HepG2 (cell line): ENCODE data around the gene CAMTA2. TPM values are rescaled to one million over a fixed set of nuclear protein-coding genes. Genes with fewer than 3 reads are reported as not detected.
A peak's percentile ranks its signal among the peaks of the same experiment; 100 is the strongest.

Experiments used
- ARNT ChIP-seq: fragments of 450-650 bp; IDR thresholded peaks from 2 replicates; pipeline ENCODE4 v1.6.1; 2017
- FOXO1 ChIP-seq: sonication (generic); formaldehyde crosslinking; IDR thresholded peaks from 2 replicates; pipeline ENCODE4 v1.4.0; 2020; ENCODE audit warnings: missing genetic modification reagents
- HNF4G ChIP-seq, 2 experiments: sonication (generic) in 1 of 2; formaldehyde crosslinking in 1 of 2; IDR thresholded peaks; 2 replicates each; pipeline versions ENCODE4 v1.4.0 to v1.6.1; 2011 to 2020; ENCODE audit warnings: borderline replicate concordance in 2 of 2, low read depth in 2 of 2, mild to moderate bottlenecking in 2 of 2, low read length in 1 of 2, missing genetic modification reagents in 1 of 2, moderate library complexity in 1 of 2
- JUND ChIP-seq: sonication (generic); formaldehyde crosslinking; IDR thresholded peaks from 2 replicates; pipeline ENCODE4 v1.8.0; 2022; ENCODE audit warnings: mild to moderate bottlenecking, missing genetic modification reagents
- KLF16 ChIP-seq, 2 experiments: sonication (generic) in 1 of 2; formaldehyde crosslinking in 1 of 2; IDR thresholded peaks; 2 replicates each; pipeline versions ENCODE4 v1.6.1 to v1.8.0; 2016 to 2023; ENCODE audit warnings: missing genetic modification reagents in 2 of 2, missing compliant biosample characterization in 1 of 2
- SMC3 ChIP-seq: IDR thresholded peaks from 2 replicates; pipeline ENCODE4 v1.6.1; 2011; ENCODE audit warnings: low read length, improper control_type of control experiment
- SNAPC2 ChIP-seq: sonication (generic); formaldehyde crosslinking; IDR thresholded peaks from 2 replicates; pipeline ENCODE4 v1.8.1; 2022; ENCODE audit warnings: mild to moderate bottlenecking, missing genetic modification reagents
- TBX3 ChIP-seq: fragments of 450-650 bp; IDR thresholded peaks from 2 replicates; pipeline ENCODE4 v1.6.1; 2017; ENCODE audit warnings: antibody characterized with exemption, mild to moderate bottlenecking, inconsistent platforms, borderline replicate concordance
- THAP11 ChIP-seq: IDR thresholded peaks from 2 replicates; pipeline ENCODE4 v1.6.1; 2016; ENCODE audit warnings: missing biosample characterization, missing genetic modification reagents
- ZFP36 ChIP-seq: fragments of 150-350 bp; IDR thresholded peaks from 2 replicates; pipeline ENCODE4 v1.6.1; 2018; ENCODE audit warnings: borderline replicate concordance, low read length, low read depth; ENCODE audit not compliant: partially characterized antibody
- ZKSCAN8 ChIP-seq: IDR thresholded peaks from 2 replicates; pipeline ENCODE4 v1.6.1; 2016; ENCODE audit warnings: borderline replicate concordance, missing genetic modification reagents, missing compliant biosample characterization
- ZNF207 ChIP-seq: fragments of 450-650 bp; IDR thresholded peaks from 2 replicates; pipeline ENCODE4 v1.6.1; 2016; ENCODE audit warnings: antibody characterized with exemption, borderline replicate concordance
- ZNF460 ChIP-seq: sonication (generic); formaldehyde crosslinking; IDR thresholded peaks from 2 replicates; pipeline ENCODE4 v1.5.1; 2020; ENCODE audit warnings: missing genetic modification reagents, mild to moderate bottlenecking, borderline replicate concordance
- ZNF556 ChIP-seq: sonication (generic); formaldehyde crosslinking; IDR thresholded peaks from 2 replicates; pipeline ENCODE4 v1.4.0; 2020; ENCODE audit warnings: mild to moderate bottlenecking, missing genetic modification reagents, borderline replicate concordance
- ZNF768 ChIP-seq: sonication (generic); formaldehyde crosslinking; IDR thresholded peaks from 2 replicates; pipeline ENCODE4 v1.4.0; 2020; ENCODE audit warnings: missing genetic modification reagents
- ZNF772 ChIP-seq: sonication (generic); formaldehyde crosslinking; IDR thresholded peaks from 2 replicates; pipeline ENCODE4 v1.5.0; 2020; ENCODE audit warnings: mild to moderate bottlenecking, missing genetic modification reagents
- ZNF781 ChIP-seq: sonication (generic); formaldehyde crosslinking; IDR thresholded peaks from 2 replicates; pipeline ENCODE4 v1.5.1; 2020; ENCODE audit warnings: borderline replicate concordance, mild to moderate bottlenecking, missing genetic modification reagents; ENCODE audit errors: not compliant biosample characterization
- ZNF841 ChIP-seq: sonication (generic); formaldehyde crosslinking; IDR thresholded peaks from 2 replicates; pipeline ENCODE4 v1.8.1; 2023; ENCODE audit warnings: missing genetic modification reagents, borderline replicate concordance
- ZNF879 ChIP-seq: sonication (generic); formaldehyde crosslinking; IDR thresholded peaks from 2 replicates; pipeline ENCODE4 v1.8.1; 2023; ENCODE audit warnings: missing genetic modification reagents
- polyA plus RNA-seq, 8 experiments: library from polyadenylated mRNA; depleted of rRNA in 3 of 8; stranded (reverse) in 7 of 8; unstranded in 1 of 8; fragments of >200 nt; fragmentation: Illumina TruSeq in 4 of 8; extraction: Trizol in 4 of 8; gene quantifications; 2 replicates each; pipeline versions ENCODE4 v1.2.1 to v1.2.3, GENCODE V29; 2011 to 2016; ENCODE audit warnings: low read depth in 4 of 8, missing spikeins in 1 of 8, mixed read lengths in 1 of 8; ENCODE audit not compliant: insufficient read depth in 1 of 8
- total RNA-seq, 5 experiments: library from RNA; depleted of rRNA; stranded (reverse); fragments of >200 nt; fragmentation: Illumina TruSeq; extraction: Trizol; gene quantifications; 2 replicates each; pipeline ENCODE4 v1.2.3, GENCODE V29; 2016; ENCODE audit warnings: low read depth in 1 of 5
- TF ChIP-seq, protein P1 (sequence below), 2 experiments: fragments of 450-650 bp in 1 of 2; sonication (generic) in 1 of 2; formaldehyde crosslinking; IDR thresholded peaks; 2 replicates each; pipeline versions ENCODE4 v1.5.0 to v1.8.0; 2020 to 2022; ENCODE audit warnings: mild to moderate bottlenecking in 1 of 2, missing genetic modification reagents in 1 of 2
- TF ChIP-seq, protein P2 (sequence below): sonication (generic); formaldehyde crosslinking; IDR thresholded peaks from 2 replicates; pipeline ENCODE4 v1.4.0; 2020; ENCODE audit warnings: missing genetic modification reagents, borderline replicate concordance
- TF ChIP-seq, protein P3 (sequence below): sonication (generic); formaldehyde crosslinking; IDR thresholded peaks from 2 replicates; pipeline ENCODE4 v1.4.0; 2020; ENCODE audit warnings: missing genetic modification reagents, borderline replicate concordance

Gene CAMTA2
- total and polyA plus RNA-seq, 2 of the 13 experiments (the other 11 are each of a cell fraction or from before 2014, with no cell fraction given): 4.1 to 7.1 TPM

DNA sequence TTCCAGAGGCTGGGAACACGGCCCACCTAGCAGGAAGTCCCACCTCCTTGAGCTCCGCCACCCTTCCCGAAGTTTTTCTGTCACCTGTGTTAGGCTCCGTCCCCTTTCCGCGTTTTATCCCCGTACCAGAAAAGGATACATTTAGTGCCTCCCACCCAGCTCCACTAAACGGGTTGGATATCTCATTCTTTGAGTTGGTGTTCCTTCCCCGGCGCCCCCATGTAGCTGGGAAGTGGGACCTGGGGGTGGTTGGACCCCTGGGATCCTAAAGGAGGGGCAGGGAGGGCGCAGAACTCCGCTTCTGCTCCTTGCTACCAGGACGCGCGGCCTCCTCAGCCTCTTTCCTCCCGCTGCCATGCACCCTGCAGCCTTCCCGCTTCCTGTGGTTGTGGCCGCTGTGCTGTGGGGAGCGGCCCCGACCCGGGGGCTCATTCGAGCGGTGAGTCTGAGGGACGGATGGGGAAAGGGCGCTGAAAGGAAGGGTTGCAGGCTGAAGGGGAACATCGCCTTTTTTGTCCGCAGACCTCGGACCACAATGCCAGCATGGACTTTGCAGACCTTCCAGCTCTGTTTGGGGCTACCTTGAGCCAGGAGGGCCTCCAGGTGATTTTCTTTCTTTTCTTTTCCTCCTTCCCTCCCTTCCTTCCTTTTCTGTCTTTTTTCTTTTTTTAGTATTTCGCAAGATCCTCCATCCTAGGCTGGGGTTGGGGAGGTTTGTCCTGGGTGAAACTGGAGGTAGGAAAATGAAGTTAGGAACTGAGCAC lies 46.7 kb downstream of the CAMTA2 start (continued):
- TF ChIP-seq, protein P1, sequence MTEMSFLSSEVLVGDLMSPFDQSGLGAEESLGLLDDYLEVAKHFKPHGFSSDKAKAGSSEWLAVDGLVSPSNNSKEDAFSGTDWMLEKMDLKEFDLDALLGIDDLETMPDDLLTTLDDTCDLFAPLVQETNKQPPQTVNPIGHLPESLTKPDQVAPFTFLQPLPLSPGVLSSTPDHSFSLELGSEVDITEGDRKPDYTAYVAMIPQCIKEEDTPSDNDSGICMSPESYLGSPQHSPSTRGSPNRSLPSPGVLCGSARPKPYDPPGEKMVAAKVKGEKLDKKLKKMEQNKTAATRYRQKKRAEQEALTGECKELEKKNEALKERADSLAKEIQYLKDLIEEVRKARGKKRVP (CRISPR knock-in tag; IDR thresholded peaks at IDR 0.05): no peak
- TF ChIP-seq, protein P2, sequence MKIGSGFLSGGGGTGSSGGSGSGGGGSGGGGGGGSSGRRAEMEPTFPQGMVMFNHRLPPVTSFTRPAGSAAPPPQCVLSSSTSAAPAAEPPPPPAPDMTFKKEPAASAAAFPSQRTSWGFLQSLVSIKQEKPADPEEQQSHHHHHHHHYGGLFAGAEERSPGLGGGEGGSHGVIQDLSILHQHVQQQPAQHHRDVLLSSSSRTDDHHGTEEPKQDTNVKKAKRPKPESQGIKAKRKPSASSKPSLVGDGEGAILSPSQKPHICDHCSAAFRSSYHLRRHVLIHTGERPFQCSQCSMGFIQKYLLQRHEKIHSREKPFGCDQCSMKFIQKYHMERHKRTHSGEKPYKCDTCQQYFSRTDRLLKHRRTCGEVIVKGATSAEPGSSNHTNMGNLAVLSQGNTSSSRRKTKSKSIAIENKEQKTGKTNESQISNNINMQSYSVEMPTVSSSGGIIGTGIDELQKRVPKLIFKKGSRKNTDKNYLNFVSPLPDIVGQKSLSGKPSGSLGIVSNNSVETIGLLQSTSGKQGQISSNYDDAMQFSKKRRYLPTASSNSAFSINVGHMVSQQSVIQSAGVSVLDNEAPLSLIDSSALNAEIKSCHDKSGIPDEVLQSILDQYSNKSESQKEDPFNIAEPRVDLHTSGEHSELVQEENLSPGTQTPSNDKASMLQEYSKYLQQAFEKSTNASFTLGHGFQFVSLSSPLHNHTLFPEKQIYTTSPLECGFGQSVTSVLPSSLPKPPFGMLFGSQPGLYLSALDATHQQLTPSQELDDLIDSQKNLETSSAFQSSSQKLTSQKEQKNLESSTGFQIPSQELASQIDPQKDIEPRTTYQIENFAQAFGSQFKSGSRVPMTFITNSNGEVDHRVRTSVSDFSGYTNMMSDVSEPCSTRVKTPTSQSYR (CRISPR knock-in tag): no peak
- TF ChIP-seq KLF16 (CRISPR knock-in tag; IDR thresholded peaks at IDR 0.05) (no peak), ZNF772 (CRISPR knock-in tag) (0 out of 2 replicates have a peak, but pooled peaks have one; percentile 9), ZNF460 (no peak), SNAPC2 (CRISPR knock-in tag) (no peak), TBX3 (no peak), SMC3 (no peak), ZNF841 (CRISPR knock-in tag) (no peak), ZNF879 (CRISPR knock-in tag) (no peak), ZNF207 (no peak), ARNT (no peak), ZFP36 (no peak), ZNF781 (CRISPR knock-in tag) (no peak), ZNF556 (no peak), THAP11 (CRISPR knock-in tag) (no peak), ZKSCAN8 (CRISPR knock-in tag) (no peak), HNF4G (IDR thresholded peaks at IDR 0.05; ENCODE audit: borderline replicate concordance, low read depth, low read length) (no peak), HNF4G (CRISPR knock-in tag; IDR thresholded peaks at IDR 0.05; ENCODE audit: borderline replicate concordance, low read depth) (no peak), JUND (CRISPR knock-in tag) (0 out of 2 replicates have a peak, but pooled peaks have one; percentile 28), ZNF768 (CRISPR knock-in tag) (no peak; the same call in 1 of the 2 replicates), FOXO1 (CRISPR knock-in tag) (no peak)
- TF ChIP-seq, protein P3, sequence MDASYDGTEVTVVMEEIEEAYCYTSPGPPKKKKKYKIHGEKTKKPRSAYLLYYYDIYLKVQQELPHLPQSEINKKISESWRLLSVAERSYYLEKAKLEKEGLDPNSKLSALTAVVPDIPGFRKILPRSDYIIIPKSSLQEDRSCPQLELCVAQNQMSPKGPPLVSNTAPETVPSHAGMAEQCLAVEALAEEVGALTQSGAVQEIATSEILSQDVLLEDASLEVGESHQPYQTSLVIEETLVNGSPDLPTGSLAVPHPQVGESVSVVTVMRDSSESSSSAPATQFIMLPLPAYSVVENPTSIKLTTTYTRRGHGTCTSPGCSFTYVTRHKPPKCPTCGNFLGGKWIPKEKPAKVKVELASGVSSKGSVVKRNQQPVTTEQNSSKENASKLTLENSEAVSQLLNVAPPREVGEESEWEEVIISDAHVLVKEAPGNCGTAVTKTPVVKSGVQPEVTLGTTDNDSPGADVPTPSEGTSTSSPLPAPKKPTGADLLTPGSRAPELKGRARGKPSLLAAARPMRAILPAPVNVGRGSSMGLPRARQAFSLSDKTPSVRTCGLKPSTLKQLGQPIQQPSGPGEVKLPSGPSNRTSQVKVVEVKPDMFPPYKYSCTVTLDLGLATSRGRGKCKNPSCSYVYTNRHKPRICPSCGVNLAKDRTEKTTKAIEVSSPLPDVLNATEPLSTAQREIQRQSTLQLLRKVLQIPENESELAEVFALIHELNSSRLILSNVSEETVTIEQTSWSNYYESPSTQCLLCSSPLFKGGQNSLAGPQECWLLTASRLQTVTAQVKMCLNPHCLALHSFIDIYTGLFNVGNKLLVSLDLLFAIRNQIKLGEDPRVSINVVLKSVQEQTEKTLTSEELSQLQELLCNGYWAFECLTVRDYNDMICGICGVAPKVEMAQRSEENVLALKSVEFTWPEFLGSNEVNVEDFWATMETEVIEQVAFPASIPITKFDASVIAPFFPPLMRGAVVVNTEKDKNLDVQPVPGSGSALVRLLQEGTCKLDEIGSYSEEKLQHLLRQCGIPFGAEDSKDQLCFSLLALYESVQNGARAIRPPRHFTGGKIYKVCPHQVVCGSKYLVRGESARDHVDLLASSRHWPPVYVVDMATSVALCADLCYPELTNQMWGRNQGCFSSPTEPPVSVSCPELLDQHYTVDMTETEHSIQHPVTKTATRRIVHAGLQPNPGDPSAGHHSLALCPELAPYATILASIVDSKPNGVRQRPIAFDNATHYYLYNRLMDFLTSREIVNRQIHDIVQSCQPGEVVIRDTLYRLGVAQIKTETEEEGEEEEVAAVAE (CRISPR knock-in tag): no peak
